ENCODE data around the gene GPX2.

Gene GPX2

DNA sequence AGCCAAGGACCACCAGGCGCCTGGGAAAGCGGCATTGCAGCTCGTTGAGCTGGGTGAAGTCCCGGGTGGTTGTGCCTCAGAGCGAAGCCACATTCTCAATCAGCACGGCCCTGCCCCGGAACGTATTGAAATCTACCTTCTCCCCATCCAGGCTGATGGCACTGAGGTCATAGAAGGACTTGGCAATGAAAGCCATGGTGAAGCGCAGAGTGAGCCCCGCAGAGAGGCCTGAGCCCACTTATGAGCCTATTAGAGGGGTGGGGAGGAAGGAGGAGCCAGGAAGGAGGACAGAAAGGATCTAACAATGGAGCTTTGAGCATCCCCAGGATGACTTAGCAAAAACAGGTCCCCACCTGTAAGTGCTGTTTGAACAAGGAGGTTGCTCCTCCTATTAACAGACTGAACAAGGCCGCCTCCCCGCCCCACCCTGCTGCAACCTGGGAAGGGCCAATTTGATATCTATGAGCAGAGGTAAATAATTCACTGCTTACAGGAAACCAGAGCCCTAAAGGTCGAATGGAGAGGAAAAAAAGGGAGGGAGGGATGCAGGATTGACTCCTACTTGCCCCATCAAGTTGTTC, at the start of gene GPX2:
GPX2 (minus strand) TSS at position 215 of the 581 bp plus-strand sequence; CDS start at position 196, 19 bp downstream.
- DNase-seq (ENCODE audit: low read depth), result no peak

DNA sequence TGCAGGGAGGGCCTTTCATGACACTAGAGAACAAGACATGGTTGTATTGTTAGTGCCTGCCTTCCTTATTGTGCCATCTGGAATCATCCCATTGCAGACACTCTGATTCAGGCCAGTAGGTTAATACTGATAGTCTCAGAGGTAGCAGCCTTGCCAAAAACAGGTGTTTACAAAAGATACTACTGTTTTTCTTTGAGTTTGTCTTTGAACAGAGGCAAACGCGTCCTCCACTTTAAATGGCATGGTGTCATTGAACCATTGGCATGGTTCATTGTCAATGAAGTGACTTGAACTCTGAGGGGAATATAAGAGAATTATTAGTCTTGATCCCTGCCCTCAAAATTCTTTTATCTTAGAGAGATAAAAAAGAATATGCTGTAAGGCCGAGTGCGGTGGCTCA, 48.4 kb upstream of the GPX2 start:
- no peak for DNase-seq (ENCODE audit: low read depth)

DNA sequence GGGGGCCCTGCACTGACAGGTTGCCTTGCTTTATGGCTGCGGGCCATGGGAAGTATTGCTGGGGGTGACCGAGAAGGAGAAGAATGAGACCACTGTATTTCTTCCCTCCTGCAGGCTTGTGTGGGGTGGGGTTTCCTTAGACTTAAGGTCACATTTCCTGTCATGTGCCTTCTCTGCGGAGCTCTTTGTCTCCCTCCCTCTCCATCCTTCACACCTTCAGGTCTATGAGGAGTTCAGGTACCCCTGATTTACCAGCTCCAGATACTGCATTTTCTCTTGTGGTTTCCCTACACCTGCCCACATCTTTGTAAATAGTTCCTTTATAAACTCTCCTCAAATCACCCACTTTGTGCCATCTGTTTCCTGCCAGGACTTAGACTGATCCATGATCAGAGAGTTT, 47.8 kb upstream of the GPX2 start:
- no peak for DNase-seq (ENCODE audit: low read depth)

DNA sequence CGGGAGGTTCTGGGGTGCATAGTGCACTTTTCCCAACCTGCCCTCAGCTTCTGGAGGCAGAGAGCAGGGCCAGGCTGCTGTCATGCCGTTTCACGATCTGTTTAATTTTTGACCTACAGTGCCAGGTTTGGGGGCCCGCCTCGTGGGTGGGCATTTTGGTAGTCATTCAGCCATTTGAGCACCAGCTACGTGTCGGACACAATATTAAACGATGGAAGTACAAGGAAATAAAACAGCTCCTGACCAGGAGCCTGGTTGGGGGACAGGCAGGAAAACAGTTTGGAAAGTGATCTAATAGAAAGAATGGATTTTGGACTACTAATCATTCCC, 44.9 kb upstream of the GPX2 start:
- DNase-seq (ENCODE audit: low read depth), result no peak

DNA sequence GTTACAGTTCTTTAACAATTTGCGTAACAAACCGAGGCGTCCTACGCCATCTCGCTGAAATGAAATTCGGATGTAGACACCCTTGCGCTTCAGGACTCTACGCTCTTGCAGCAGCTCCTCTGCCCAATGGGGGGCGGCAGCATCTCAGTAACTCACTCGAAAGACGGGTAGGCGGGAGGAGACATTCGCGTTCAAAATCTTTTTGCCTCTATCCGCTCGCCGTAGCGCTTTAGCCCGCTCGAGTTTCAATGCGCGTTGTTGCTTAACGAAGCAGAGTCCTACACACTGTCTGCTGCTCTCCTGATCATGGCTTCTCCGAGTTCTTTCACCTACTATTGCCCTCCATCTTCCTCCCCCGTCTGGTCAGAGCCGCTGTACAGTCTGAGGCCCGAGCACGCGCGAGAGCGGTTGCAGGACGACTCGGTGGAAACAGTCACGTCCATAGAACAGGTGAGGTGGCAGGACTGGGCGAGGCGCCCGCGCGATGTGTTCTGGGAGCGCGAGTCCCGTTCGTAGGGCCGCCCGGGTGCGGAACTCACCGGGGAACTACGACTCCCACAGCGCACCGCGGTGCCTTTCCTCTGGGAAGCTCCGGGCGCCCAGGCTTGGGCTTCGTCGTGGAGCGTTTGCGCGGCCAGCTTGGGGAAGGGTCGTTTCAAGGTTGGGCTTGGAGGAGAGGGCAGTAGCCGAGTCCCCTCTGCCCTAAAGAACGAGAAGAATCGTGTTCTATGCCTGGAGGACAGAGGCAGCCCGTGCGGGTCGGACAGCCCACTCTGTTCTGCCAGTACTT, 44.3 kb upstream of the GPX2 start, which contains the start of gene FNTB:
FNTB (plus strand) TSS at position 248 of the 790 bp plus-strand sequence; CDS start at position 307, 59 bp downstream.
- DNase-seq (ENCODE audit: low read depth), result peak; percentile 97

DNA sequence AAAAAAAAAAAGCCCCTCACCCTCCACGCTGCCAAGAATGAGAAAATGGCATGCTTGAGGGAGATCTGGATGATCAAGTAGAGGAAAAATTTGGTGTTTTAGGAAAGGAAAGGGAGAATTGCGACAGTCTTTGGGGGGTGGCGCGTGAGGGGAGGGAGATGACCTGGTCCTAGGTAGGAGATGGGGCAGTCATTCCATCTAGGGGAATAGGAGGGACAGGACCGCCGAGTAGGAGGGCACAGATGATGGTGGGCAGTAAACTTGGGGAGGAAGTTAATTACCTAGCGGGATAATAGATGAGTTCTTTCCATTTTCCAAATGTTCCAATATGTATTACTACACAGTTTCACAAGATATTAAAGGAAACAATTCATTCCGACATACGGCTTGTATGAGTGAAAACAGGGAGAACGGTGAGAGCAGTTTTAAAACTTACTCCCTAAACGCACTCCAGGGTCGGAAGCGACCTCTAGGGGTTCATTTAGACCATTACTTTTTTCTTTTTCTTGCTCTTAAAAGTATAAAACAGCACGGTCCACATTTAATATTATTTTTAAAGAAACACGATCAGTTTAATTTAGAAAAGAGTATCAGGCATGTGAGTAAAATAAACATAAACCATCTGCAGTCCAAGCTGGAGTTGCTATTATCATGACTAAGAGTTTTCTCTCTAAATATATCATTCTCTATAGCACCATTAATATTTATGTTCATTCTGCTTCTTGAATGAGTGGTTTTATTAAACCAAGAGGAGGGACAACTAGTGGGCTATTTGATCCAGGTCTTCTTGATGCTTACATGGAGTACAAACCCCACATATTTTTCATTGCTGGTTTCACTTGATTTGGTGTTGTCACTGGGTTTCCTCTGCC, 41.1 kb upstream of the GPX2 start:
- peak; percentile 45 for DNase-seq (ENCODE audit: low read depth)

DNA sequence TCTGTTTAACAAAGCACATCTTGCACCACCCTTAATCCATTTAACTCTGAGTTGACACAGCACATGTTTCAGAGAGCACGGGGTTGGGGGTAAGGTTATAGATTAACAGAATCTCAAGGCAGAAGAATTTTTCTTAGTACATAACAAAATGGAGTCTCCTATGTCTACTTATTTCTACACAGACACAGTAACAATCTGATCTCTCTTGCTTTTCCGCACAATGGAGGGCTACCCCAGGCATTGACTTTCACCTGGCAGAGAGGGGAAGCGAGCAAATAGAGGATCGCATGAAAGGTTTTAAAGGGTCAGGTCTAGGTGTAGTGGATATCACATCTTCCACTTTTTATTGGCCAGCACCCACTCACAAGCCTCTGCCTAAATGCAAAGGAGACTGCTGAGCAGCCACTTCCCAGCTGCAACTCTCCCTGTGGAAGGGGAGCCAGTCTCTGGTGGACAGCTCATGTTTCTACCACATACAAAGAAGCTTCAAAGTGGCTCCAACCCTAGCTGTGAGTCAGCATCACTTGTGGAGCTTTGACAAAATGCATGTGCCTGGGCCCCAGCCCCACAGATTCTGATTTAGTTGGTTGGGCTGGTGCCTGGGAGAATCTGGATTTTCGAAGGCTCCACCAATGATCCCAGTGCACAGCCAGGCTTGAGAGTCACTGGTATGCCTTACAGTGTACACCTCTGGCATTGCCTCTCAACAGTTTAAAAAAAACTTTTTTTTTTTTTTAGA, 37.0 kb upstream of the GPX2 start:
- no peak for DNase-seq (ENCODE audit: low read depth)

DNA sequence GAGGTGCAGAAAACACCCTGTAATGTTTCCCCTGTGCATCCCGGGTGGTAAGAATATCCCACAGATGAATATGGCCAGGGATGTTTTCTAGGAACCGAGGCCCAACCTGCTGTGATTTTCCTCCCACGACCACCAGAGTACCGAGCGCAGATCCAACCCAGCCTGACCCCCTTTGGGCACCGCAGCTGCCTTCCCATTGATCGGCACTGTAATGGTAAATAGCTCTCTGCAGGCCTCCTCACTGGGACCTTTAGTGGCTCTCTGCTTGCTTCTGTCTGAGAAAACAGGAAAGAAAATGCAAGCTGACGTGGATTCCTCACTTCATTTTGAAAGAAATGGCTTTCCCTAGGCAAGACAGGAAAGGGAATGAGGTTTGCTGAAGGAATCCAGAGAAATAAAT, 32.0 kb upstream of the GPX2 start:
- no peak for DNase-seq (ENCODE audit: low read depth)

DNA sequence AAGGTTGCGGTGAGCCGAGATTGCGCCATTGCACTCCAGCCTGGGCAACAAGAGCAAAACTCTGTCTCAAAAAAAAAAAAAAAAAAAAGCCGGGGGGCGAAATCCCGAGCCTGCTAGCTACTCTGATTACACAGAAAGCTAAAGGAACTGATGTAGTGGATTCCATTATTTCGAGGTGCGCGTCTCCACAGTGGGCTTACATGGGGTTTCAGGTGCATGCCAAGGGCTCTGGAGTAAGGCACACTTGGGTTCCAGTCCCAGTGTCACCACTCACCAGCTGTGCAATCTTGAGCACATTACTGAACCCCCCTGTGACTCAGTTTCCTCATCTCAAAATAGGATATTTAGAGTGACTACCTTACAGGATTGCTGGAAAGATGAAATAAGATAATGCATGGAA, 31.3 kb upstream of the GPX2 start:
- DNase-seq (ENCODE audit: low read depth), result no peak

DNA sequence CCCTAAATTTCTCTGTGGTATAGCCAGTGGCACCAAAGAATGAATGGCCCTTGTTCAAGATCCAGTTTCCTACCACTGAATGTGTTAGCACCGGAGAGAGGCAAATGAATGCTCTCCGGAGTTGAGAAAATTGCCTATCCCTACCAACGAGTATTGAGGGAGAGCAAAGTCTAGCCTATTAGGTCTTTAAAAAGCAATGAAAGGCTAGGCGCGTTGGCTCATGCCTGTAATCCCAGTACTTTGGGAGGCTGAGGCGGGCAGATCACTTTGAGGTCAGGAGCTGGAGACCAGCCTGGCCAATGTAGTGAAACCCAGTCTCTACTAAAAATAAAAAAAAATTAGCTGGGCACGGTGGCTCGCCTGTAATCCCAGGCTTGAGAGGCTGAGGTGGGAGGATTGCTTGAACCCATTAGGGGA, 30.5 kb upstream of the GPX2 start:
- no peak for DNase-seq (ENCODE audit: low read depth)

DNA sequence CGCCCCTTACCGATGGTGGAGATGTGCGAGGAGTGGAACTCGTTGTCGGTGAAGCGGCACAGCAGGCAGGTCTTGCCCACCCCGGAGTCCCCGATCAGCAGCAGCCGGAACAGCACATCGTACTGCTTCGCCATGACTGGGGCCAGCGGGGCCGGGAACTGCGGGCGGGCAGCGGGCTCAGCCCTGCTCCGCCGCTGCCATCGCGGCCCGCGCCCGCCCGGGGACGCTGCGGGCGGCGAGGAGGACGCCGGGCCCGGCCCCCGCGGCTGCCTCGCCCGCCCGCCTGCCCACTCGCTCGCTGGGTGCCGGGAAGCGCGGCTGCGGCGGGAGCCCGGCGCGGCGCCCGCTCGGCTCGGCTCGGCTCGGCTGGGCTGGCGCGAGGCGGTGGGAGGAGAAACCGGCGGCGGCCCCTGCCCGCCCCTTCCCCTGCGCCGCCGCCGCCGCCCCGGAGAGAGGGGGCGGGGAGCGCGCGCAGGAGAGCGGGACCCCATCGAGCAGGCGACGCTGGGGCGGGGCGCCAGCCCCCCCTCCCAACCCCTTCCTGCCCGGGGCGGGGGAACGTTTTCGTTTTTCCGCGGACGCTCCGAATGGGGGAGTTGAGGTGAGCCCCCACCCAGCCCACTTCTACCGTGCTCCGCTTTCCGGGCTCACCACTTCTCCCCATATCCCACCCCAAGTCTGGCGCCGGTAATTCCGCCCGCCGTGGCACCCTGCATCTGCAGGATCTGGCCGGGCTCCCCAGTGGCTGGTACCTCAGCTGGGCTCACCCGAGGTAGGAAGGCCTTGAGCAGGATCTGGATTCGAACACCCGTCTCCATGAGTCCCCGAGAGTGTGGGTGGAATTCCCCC, 29.6 kb upstream of the GPX2 start, which contains the start of gene RAB15:
RAB15 (minus strand) TSS at position 394 of the 849 bp plus-strand sequence; CDS start at position 134, 260 bp downstream.
- DNase-seq (ENCODE audit: low read depth), result no peak

DNA sequence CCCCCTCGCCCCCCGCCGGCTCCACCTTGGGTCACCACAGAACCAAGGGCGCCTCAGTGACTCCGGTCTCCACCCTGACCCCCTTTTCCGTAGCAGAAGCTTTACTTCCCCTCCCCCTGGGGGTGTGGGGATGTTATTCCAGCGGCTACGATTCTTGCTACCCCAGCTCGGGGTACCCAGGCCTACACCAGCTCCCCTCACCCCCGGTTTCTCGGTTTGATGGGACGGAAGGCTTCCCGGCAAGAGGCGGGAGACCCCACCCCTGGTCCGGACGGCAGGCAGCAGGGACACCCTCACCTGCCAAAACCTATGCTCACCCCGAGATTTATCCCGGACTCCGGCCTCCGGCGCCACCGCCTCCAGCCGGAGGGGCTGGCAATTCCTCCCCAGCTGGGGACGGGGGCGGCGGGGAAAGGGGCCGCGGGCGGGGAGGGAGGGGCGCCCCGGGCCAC, 29.0 kb upstream of the GPX2 start:
- no peak for DNase-seq (ENCODE audit: low read depth)

DNA sequence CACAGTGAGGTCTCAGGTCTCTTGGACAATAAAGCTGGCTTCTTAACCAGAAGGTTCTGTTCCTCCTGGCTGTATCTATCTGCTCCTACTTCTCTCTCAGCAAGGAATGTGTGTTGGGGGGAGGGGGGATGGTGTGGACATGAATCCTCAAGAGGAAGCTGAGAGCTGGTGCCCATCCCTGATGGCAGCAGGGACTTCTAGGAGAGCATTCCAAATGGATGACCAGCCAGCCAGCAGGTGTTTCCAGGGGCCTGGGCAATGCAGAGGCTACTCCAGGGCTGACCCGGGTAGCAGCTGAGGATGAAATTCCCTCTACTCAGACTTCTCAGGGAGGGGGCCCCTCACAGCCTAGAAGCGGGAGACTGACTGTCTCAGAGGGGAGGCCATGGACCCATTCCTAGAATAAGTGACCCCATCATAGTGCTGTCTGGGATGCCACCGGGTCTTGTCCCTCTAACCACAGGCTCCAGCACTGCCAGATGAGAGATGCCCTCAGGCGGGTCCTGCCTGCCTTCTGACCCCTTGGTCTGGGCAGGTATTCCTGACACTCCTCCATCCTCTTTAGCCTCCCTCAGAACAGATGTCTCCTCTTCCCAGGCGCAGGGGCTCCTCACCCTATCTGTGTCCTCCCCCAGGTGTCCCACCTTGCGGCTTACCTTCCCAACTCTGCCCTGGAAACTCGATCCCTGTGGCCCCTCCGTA, 28.4 kb upstream of the GPX2 start:
- no peak for DNase-seq (ENCODE audit: low read depth)

DNA sequence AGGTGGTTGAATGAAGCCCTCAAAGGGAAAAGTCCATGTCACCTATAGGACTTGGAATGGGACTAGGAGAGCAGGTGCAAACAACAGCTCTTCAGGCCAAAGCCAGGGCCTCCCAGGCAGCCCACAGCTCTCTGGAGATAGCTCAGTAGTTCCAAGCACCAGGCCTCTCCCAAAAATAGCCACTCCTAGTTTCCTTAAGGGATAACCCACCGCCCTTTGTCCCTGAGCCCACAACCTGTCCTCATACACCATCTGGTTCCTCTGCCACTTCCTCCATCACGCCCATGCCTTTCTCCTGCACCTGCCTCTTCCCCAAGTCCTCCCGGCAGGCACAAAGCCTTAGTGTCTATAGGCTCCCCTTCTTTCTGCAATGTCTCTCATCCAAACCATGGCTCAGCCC, 27.5 kb upstream of the GPX2 start:
- DNase-seq (ENCODE audit: low read depth), result no peak

DNA sequence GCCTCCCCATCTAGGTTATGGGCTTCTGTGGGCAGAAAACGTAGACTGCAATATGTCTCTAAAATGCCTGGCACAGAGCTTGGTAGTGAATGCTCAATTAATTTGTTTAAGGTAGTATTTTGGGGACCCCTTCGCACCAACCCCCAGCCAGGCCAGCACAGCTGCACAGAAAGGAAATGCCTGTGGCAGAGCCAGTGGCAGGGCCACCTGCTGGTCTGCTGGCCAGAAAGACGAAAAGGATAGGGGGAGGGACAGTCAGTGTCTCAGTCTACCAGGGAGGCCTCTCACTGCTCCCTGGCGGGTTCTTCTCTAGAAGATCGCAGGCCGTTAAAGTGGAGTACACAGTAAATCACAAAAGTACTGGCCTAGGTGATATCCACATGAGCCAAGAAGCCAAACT, 26.1 kb upstream of the GPX2 start:
- no peak for DNase-seq (ENCODE audit: low read depth)

DNA sequence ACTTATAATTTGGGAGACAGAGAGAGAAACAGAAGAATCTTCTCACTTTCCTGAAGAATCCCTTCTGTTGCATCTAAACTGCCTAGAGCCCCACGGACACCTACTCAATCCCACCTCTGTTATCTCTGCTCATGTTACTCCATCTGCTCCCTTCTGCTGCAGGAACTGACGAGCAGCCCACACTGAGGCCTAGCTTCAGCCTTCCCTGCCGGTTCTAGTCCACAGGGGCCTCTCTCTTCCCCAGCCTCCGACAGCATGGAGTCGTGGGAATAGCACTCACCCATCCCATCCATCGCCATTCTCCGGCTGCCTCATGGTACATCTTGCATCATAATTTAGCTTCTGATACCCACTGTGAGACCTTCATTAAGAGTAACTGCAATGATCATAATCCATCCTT, 25.6 kb upstream of the GPX2 start:
- DNase-seq (ENCODE audit: low read depth), result no peak

DNA sequence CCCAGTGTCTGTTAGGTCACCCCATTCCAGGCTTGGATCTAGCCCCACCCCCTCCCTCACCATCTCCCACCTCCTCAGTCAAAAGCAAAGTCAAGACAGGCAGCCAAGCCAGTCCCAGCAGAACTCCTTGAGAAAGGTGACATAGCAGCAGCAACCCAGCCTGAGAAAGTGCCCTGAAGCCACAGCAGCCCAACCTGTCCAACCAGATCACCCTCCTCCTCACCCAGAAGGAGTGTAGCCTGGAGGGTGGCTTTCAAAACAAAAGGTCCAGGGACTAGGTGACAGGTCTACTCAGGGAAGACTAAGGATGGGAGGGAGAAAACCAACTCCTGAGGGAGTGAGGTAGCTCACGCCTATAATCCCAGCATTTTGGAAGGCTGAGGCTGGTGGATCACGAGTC, 24.4 kb upstream of the GPX2 start:
- no peak for DNase-seq (ENCODE audit: low read depth)

DNA sequence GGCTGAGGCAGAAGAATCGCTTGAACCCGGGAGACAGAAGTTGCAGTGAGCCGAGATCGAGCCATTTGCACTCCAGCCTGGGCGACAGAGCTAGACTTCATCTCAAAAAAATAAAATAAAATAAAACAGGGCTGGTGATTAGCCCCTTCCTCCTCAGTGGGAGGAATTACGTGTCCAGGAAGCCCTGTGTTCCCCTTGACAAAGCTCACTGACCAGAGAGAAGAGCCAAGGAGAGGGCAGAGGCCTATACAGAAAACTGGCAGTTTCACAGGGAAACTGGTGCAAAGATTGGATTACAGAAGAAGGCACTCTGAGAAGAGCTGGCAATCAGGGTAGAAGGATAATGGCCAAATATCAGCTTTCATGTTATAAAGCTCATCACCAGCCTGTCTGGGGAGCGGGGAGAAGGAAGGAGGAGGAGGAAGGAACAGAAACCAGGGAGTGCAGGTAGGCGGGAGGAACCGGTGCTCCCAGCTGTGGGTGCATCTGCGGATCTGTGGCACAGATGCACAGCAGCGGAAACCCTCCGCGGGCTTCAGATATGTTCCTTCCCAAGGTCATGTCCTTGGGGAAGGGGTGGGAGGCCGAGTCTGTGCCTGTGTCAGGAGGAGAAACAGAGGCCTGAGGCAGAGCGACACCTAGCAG, 22.9 kb upstream of the GPX2 start:
- no peak for DNase-seq (ENCODE audit: low read depth)

DNA sequence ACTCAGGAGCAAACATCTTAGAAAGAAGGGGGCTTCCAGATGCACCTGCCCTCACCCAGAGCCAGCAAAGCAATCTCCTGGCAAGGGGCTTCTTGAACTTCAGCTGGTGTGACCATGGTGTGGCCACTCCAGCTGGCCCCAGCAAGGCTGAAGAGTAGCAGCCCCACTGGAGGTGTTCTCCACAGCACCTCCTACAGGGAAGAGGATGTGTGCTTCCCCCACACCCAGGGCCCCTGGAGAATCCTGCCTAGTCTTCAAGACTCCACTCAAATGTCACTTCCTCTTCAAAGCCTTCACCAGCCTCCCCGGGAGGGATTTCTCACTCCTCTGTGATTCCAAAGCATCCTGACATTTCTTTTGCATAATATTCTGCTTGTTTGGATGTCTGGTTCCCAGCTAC, 21.1 kb upstream of the GPX2 start:
- no peak for DNase-seq (ENCODE audit: low read depth)

DNA sequence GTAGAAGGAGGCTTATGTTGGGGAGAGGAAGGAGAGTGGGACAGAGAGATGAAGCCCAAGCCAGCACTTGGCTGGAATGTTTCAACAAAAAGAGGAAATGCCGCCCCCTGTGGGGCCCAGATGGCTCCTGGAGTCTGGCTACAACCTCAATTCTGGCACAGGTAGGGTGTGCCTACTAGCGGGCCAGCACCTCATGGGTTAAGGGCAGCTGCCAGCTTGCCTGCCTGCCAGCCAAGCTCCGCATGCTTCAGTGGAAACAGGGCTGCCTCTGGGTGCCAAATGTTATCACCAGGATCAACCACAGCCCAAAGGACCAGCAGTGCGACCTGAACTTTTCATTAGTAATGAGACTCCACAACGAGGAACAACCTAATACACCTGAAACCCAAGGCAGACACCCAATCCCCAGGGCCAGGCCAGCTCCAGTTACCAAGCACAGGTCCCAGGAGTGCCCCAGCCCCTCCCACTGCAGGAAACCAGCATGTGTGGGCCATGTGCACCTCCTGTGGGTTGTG, 18.3 kb upstream of the GPX2 start:
- DNase-seq (ENCODE audit: low read depth), result no peak
